Stimulated activated CD8-positive, alpha-beta memory T cell treated with anti-CD3 and anti-CD28 coated beads, Interleukin-4, amount 100 ng/mL, for 1 hour (primary cell): ENCODE measurements around the gene USP35.

Experiments
- DNase-seq, 2 donors: peaks; one replicate each; pipeline ENCODE4 v3.0.0-alpha.2; 2020; ENCODE audit warnings: low read depth in 2 of 2, low spot score in 1 of 2

USP35 gene

GRCh38 chr11:78188286-78189173 lies at the start of gene USP35, which contains the start of gene KCTD21:
Gene USP35 (plus strand): TSS chr11:78188919. CDS start chr11:78196246, 7,327 bp downstream.
Gene KCTD21 (minus strand): TSS chr11:78188626. CDS start chr11:78174554, 14,072 bp downstream.
- DNase-seq, result peak; percentile 72 to 84

- DNase-seq, result peak; percentile 92 to 97
Measured at GRCh38 chr11:78139422-78140391, 49.0 kb upstream of the USP35 start, which contains the start of gene ALG8. Gene ALG8 (minus strand): TSS chr11:78139626. CDS start chr11:78139588, 38 bp downstream.

GRCh38 chr11:78140392-78141077 lies 48.2 kb upstream of the USP35 start:
- DNase-seq, result no peak

GRCh38 chr11:78145511-78146025 lies 43.2 kb upstream of the USP35 start:
- DNase-seq, result no peak

GRCh38 chr11:78147807-78148206 lies 40.9 kb upstream of the USP35 start:
- DNase-seq, result no peak

GRCh38 chr11:78149646-78150045 lies 39.1 kb upstream of the USP35 start:
- no peak for DNase-seq

- no peak for DNase-seq
Measured at GRCh38 chr11:78150346-78150745, 38.4 kb upstream of the USP35 start.

- DNase-seq, result no peak
Measured at GRCh38 chr11:78150754-78151153, 38.0 kb upstream of the USP35 start.

- no peak for DNase-seq
Measured at GRCh38 chr11:78151804-78152203, 36.9 kb upstream of the USP35 start.

- DNase-seq, result no peak
Measured at GRCh38 chr11:78156127-78156844, 32.4 kb upstream of the USP35 start.

- DNase-seq, result no peak
Measured at GRCh38 chr11:78158987-78159652, 29.6 kb upstream of the USP35 start.

- no peak for DNase-seq
Measured at GRCh38 chr11:78160557-78160956, 28.2 kb upstream of the USP35 start.

GRCh38 chr11:78161346-78161745 lies 27.4 kb upstream of the USP35 start:
- DNase-seq, result no peak

GRCh38 chr11:78161962-78162371 lies 26.8 kb upstream of the USP35 start:
- DNase-seq, result no peak

- DNase-seq, result no peak
Measured at GRCh38 chr11:78163828-78164227, 24.9 kb upstream of the USP35 start.

- DNase-seq, result no peak
Measured at GRCh38 chr11:78164471-78164870, 24.2 kb upstream of the USP35 start.

- no peak for DNase-seq
Measured at GRCh38 chr11:78166855-78167469, 21.8 kb upstream of the USP35 start.

GRCh38 chr11:78168539-78169477 lies 19.9 kb upstream of the USP35 start:
- no peak for DNase-seq
